ENCODE results near the gene RELN.

GRCh38 chr7:103795107-103795506, 194.4 kb downstream of the RELN start:
- TF ChIP-seq RARB (CRISPR knock-in tag; IDR thresholded peaks at IDR 0.05) (no peak), ISL1 (CRISPR knock-in tag; IDR thresholded peaks at IDR 0.05) (no peak), ZNF8 (CRISPR knock-in tag; IDR thresholded peaks at IDR 0.05) (no peak)

Measured in SK-N-SH treated with all-trans-retinoic acid at 6 μM for 48 hours (cell line).